NCI-H187 treated with DMSO at 0.1 percent for 48 hours (cell line): ENCODE data around the gene PLXNA4.

Source experiments
- DNase-seq: peaks from one replicate; lab custom pipeline; 2025; lab: John Stamatoyannopoulos, UW

PLXNA4 gene

GRCh38 chr7:132141109-132141508, 435.2 kb downstream of the PLXNA4 start:
- no peak for DNase-seq

- no peak for DNase-seq
Measured at GRCh38 chr7:132140341-132140740, 435.9 kb downstream of the PLXNA4 start.

- DNase-seq: no peak
Measured at GRCh38 chr7:132138817-132139216, 437.5 kb downstream of the PLXNA4 start.

- no peak for DNase-seq
Measured at GRCh38 chr7:132137681-132138080, 438.6 kb downstream of the PLXNA4 start.

- no peak for DNase-seq
Measured at GRCh38 chr7:132135746-132136385, 440.4 kb downstream of the PLXNA4 start.

GRCh38 chr7:132134814-132135445, 441.3 kb downstream of the PLXNA4 start:
- no peak for DNase-seq

GRCh38 chr7:132133501-132133900, 442.8 kb downstream of the PLXNA4 start:
- no peak for DNase-seq

- DNase-seq: no peak
Measured at GRCh38 chr7:132131196-132131595, 445.1 kb downstream of the PLXNA4 start.

GRCh38 chr7:132130497-132130896, 445.8 kb downstream of the PLXNA4 start:
- no peak for DNase-seq

GRCh38 chr7:132125872-132126595, 450.2 kb downstream of the PLXNA4 start:
- no peak for DNase-seq

GRCh38 chr7:132125096-132125495, 451.2 kb downstream of the PLXNA4 start:
- DNase-seq: no peak

- DNase-seq: no peak
Measured at GRCh38 chr7:132124575-132124974, 451.7 kb downstream of the PLXNA4 start.

GRCh38 chr7:132123773-132124172, 452.5 kb downstream of the PLXNA4 start:
- DNase-seq: no peak

GRCh38 chr7:132122901-132123300, 453.4 kb downstream of the PLXNA4 start:
- no peak for DNase-seq

- no peak for DNase-seq
Measured at GRCh38 chr7:132121987-132122386, 454.3 kb downstream of the PLXNA4 start.

GRCh38 chr7:132118641-132119040, 457.6 kb downstream of the PLXNA4 start:
- no peak for DNase-seq

GRCh38 chr7:132117636-132118035, 458.6 kb downstream of the PLXNA4 start:
- DNase-seq: no peak

- no peak for DNase-seq
Measured at GRCh38 chr7:132117181-132117580, 459.1 kb downstream of the PLXNA4 start.

GRCh38 chr7:132116369-132116768, 459.9 kb downstream of the PLXNA4 start:
- no peak for DNase-seq

- no peak for DNase-seq
Measured at GRCh38 chr7:132115758-132116157, 460.5 kb downstream of the PLXNA4 start.

- DNase-seq: no peak
Measured at GRCh38 chr7:132115028-132115427, 461.2 kb downstream of the PLXNA4 start.

GRCh38 chr7:132114411-132114810, 461.9 kb downstream of the PLXNA4 start:
- DNase-seq: no peak
